ENCODE data around the gene UVRAG.

DNA sequence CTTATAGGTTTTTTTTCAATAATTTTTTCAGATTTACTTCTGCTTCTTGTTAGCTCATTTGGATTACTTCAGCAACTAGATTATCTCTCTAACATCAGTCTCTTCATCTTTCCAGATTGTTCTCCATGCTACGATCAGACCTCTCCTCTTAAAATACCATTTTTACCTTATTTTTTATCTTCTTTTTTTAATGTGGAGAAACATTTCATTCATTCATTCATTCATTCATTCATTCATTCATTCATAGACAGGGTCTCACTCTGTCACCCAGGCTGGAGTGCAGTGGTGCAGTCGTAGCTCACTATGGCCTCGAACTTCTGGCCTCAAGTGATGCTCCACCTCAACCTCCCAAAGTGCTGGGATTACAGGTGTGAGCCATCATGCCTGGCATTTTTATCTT lies 189.4 kb downstream of the UVRAG start:
- TF ChIP-seq, protein P1, sequence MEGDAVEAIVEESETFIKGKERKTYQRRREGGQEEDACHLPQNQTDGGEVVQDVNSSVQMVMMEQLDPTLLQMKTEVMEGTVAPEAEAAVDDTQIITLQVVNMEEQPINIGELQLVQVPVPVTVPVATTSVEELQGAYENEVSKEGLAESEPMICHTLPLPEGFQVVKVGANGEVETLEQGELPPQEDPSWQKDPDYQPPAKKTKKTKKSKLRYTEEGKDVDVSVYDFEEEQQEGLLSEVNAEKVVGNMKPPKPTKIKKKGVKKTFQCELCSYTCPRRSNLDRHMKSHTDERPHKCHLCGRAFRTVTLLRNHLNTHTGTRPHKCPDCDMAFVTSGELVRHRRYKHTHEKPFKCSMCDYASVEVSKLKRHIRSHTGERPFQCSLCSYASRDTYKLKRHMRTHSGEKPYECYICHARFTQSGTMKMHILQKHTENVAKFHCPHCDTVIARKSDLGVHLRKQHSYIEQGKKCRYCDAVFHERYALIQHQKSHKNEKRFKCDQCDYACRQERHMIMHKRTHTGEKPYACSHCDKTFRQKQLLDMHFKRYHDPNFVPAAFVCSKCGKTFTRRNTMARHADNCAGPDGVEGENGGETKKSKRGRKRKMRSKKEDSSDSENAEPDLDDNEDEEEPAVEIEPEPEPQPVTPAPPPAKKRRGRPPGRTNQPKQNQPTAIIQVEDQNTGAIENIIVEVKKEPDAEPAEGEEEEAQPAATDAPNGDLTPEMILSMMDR (IDR thresholded peaks at IDR 0.05): no peak
- TF ChIP-seq EZH2phosphoT487 (IDR thresholded peaks at IDR 0.05): no peak

Data from neural progenitor cell (in vitro differentiated cells).